ENCODE data around the gene FGF14.

Gene FGF14

GRCh38 chr13:101811284-101811839 lies 590.5 kb downstream of the FGF14 start:
- DNase-seq (ENCODE audit: low read depth in 4 of 4, low spot score in 1 of 4) = no peak

DNA sequence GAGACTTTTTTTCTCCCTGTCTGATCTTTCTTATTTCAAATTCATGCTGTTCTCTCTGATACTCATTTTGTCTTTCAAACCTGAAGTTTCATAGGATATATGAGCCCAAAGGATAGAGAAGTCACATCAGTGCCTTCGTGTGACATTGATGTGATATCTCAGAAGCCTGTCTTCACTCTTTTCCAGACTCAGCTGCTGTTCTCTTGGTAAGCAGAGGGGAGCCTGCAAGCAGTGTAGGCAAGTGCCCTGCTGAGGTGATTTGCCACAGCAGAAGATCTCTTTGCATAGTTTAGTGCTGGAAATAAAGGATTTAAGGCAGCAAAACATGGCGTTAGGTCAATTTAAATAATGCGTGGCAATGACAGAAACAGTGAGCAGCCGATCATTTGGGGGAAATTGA lies 602.7 kb downstream of the FGF14 start:
- DNase-seq (ENCODE audit: low read depth in 4 of 4, low spot score in 1 of 4) = no peak

DNA sequence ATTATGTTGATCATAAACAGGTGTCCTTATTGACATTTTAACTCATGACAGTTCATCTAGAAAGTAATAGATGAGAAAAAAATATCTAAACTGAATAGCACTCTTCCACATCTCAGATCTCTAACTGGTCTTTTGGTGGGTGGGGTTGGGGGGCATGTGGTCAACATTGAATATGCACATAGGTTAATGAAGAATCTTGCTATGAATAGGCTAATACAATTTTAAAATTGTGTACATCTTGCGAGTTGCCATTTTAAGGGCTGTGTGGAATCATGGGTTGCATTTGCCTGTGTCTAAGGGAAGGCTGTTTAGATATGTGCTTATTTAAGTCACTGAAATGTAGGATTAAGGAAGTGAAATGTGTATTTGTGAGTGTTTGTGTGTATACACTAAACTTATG lies 603.4 kb downstream of the FGF14 start:
- DNase-seq (ENCODE audit: low read depth in 4 of 4, low spot score in 1 of 4) = no peak

DNA sequence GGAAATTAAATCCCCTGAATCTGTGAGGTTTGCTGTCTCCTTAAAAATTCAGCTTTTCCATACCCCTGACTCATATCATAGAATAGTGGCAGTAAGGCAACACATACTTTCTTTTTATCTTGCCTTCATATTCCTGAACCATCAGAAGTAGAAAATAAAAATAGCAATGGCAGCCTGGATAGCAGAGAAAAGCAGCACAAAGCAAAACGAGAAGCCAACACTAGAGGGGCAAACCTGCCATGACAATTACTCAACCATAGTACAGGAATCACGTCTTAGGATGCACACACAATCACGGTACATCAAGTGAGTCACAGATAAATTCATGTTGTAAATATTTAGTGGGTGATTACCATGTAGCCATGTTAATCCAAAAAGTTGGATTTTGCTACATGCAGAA lies 606.4 kb downstream of the FGF14 start:
- DNase-seq (ENCODE audit: low read depth in 4 of 4, low spot score in 1 of 4) = no peak

GRCh38 chr13:101795025-101795424 lies 606.8 kb downstream of the FGF14 start:
- DNase-seq (ENCODE audit: low read depth in 4 of 4, low spot score in 1 of 4) = no peak

GRCh38 chr13:101792189-101792588 lies 609.7 kb downstream of the FGF14 start:
- no peak for DNase-seq (ENCODE audit: low read depth in 4 of 4, low spot score in 1 of 4)

GRCh38 chr13:101785858-101786257 lies 616.0 kb downstream of the FGF14 start:
- DNase-seq (ENCODE audit: low read depth in 4 of 4, low spot score in 1 of 4) = no peak

DNA sequence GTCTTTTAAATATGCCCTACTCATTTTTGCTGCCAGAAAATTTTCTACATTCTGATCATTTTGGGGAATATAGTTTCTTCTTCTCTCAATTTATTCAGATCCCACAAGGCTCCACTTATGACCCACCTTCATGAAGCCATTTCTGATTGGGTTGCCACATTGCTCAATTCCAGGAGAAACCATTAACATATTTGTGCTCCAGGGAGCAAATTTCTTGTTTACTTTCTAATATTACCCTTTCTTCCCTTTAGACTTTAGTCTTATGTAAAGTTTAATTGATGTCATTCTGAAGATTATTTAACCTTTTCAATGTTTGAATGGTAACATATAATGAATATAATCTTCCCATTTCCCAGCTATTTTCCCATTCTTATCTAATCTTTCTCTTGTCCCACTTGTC lies 617.5 kb downstream of the FGF14 start:
- no peak for DNase-seq (ENCODE audit: low read depth in 4 of 4, low spot score in 1 of 4)

DNA sequence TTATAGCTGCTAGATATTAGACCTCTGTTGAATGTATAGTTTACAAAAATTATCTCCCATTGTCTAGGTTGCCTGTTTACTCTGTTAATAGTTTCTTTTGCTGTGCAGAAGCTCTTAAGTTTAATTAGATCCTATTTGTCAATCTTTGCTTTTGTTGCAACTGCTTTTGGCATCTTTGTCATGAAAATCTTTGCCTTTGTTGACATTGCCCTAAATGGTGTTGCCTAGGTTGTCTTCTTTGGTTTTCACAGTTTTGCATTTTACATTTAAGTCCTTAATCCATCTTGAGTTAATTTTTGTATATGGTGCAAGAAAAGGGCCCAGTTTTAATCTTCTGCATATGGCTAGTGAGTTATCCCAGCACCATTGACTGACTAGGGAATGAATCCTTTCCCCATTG lies 618.3 kb downstream of the FGF14 start:
- no peak for DNase-seq (ENCODE audit: low read depth in 4 of 4, low spot score in 1 of 4)

GRCh38 chr13:101780211-101780610 lies 621.6 kb downstream of the FGF14 start:
- no peak for DNase-seq (ENCODE audit: low read depth in 4 of 4, low spot score in 1 of 4)

DNA sequence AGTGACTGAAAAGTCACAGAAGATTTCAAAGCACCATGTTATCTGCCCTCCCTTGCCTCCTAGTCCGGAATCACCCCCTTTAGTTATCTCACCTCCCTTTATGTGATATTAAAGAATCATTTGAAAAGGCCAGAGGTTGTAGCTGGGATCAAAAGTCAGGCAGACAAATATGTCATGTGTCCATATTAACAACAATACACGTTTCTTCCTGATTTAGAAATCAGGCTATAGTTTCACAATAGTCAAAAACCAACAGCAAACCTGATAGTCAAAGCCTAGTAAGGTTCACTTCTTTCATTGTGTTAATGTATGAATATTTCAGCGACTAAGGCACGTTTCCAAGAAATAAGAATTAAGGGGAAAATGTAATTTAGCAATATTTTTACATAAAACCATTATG lies 622.7 kb downstream of the FGF14 start:
- DNase-seq (ENCODE audit: low read depth in 4 of 4, low spot score in 1 of 4) = no peak

GRCh38 chr13:101775267-101775666 lies 626.6 kb downstream of the FGF14 start:
- DNase-seq (ENCODE audit: low read depth in 4 of 4, low spot score in 1 of 4) = no peak

DNA sequence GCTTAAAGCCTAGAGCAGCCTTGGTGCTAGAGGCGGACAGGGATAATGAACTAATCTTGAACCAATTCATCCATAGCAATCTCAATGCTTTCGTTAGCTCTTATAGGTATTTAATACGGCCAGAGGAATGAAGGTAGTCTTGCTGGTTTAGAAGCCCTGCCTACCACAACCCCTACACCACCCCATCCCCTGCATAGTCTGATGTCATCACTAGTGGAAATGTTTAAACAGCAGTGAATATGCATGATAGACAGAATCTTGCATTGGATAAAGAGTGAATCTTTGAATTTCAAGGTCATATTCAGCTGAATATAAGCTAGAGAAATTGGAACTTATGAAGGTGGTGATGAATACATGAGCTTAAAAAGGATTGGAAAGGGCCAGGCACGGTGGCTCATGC lies 627.5 kb downstream of the FGF14 start:
- no peak for DNase-seq (ENCODE audit: low read depth in 4 of 4, low spot score in 1 of 4)

GRCh38 chr13:101773062-101773461 lies 628.8 kb downstream of the FGF14 start:
- no peak for DNase-seq (ENCODE audit: low read depth in 4 of 4, low spot score in 1 of 4)

- DNase-seq (ENCODE audit: low read depth in 4 of 4, low spot score in 1 of 4) = no peak
Measured at GRCh38 chr13:101767131-101767530, 634.7 kb downstream of the FGF14 start.

GRCh38 chr13:101763191-101763590 lies 638.7 kb downstream of the FGF14 start:
- DNase-seq (ENCODE audit: low read depth in 4 of 4, low spot score in 1 of 4) = no peak

- no peak for DNase-seq (ENCODE audit: low read depth in 4 of 4, low spot score in 1 of 4)
Measured at GRCh38 chr13:101757446-101758039, 644.3 kb downstream of the FGF14 start.

DNA sequence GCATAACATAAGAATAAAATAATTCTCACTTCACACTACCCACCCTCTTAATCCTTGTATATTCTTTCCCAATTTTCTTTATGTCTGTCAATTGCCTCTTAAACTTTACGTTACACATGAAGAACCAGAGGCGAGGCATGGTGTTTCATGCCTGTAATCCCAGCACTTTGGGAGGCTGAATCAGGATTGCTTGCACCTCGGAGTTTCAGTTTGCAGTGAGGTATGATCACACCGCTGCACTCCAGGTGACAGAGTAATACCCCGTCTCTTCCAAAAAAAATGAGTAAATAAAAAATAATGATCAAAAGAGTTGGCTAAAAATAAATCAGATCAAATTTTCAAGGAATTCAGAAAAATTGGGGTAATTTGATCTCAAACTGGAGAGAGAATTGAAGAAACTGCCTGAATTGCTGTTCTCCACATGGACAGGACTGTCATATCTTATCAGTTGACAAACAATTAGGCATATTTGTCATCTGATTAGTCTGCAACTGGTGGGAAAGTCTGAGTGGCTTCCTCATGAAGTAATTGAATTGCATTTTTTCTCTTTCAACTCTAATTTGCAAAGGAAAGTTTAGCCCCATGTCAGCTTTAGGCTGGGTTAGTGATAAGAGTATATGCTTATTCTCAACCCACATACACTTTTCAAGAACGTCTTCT lies 646.5 kb downstream of the FGF14 start:
- DNase-seq (ENCODE audit: low read depth in 4 of 4, low spot score in 1 of 4) = no peak

GRCh38 chr13:101752432-101752831 lies 649.4 kb downstream of the FGF14 start:
- DNase-seq (ENCODE audit: low read depth in 4 of 4, low spot score in 1 of 4) = no peak

DNA sequence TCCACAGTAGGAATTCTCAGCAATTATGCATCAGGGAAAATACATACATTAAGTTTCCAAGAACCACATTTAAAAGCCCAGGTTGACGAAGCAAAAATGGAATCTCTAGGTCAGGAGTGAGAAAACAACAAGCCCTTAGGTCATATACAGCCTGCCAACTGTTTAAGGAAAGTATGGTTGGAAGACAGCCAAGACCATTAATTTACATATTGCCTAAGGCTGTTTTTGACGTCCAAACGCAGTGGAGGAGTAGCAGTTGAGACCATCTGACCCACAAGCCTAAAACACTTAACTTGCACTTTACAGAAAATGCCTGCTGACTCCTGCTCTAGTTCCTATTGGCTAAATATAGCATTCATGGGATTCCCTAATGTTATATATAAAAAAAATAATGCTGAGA lies 650.4 kb downstream of the FGF14 start:
- DNase-seq (ENCODE audit: low read depth in 4 of 4, low spot score in 1 of 4) = no peak

GRCh38 chr13:101749584-101749983 lies 652.3 kb downstream of the FGF14 start:
- DNase-seq (ENCODE audit: low read depth in 4 of 4, low spot score in 1 of 4) = no peak

- DNase-seq (ENCODE audit: low read depth in 4 of 4, low spot score in 1 of 4) = no peak
Measured at GRCh38 chr13:101747039-101747438, 654.8 kb downstream of the FGF14 start.

- no peak for DNase-seq (ENCODE audit: low read depth in 4 of 4, low spot score in 1 of 4)
Measured at GRCh38 chr13:101746513-101746912, 655.3 kb downstream of the FGF14 start.
